ENCODE results near the gene SH2D4B.

SH2D4B gene

GRCh38 chr10:80585812-80586211 lies 48.1 kb downstream of the SH2D4B start:
- H3K36me3 ChIP-seq (ENCODE audit: insufficient read depth, insufficient read length, low read length): no peaks in the 10 kb centered on the region
- H3K4me3 ChIP-seq (ENCODE audit: insufficient read length, low read depth): no peak overlapping the region
- H3K4me1 ChIP-seq (ENCODE audit: insufficient read depth, insufficient read length): no peaks in the 10 kb centered on the region
- H3K27me3 ChIP-seq (ENCODE audit: insufficient read depth, insufficient read length): no peaks in the 10 kb centered on the region
- peaks cover 11% of the 10 kb centered on the region; the same call in 1 of the 2 replicates for H3K9me3 ChIP-seq (ENCODE audit: insufficient read depth, low read length)
- TF ChIP-seq YY1 (IDR thresholded peaks at IDR 0.05; ENCODE audit: insufficient read depth, insufficient read length) (no peak), ZNF274 (IDR thresholded peaks at IDR 0.05; ENCODE audit: low read depth, low read length) (no peak), SUZ12 (IDR thresholded peaks at IDR 0.05; ENCODE audit: extremely low read depth, insufficient read depth, insufficient read length) (no peak)
- no peak overlapping the region for H3K9ac ChIP-seq (ENCODE audit: insufficient read length, low read depth)
- no peak for DNase-seq (ENCODE audit: low read depth, low spot score)

GRCh38 chr10:80588546-80588945 lies 50.8 kb downstream of the SH2D4B start:
- TF ChIP-seq YY1 (IDR thresholded peaks at IDR 0.05; ENCODE audit: insufficient read depth, insufficient read length) (no peak), SUZ12 (IDR thresholded peaks at IDR 0.05; ENCODE audit: extremely low read depth, insufficient read depth, insufficient read length) (no peak), ZNF274 (IDR thresholded peaks at IDR 0.05; ENCODE audit: low read depth, low read length) (no peak)

GRCh38 chr10:80589726-80590373 lies 52.1 kb downstream of the SH2D4B start:
- H3K36me3 ChIP-seq (ENCODE audit: insufficient read depth, insufficient read length, low read length): no peaks in the 10 kb centered on the region
- peaks cover 11% of the 10 kb centered on the region; the same call in 1 of the 2 replicates for H3K9me3 ChIP-seq (ENCODE audit: insufficient read depth, low read length)
- TF ChIP-seq SUZ12 (IDR thresholded peaks at IDR 0.05; ENCODE audit: extremely low read depth, insufficient read depth, insufficient read length) (no peak), YY1 (IDR thresholded peaks at IDR 0.05; ENCODE audit: insufficient read depth, insufficient read length) (no peak), ZNF274 (IDR thresholded peaks at IDR 0.05; ENCODE audit: low read depth, low read length) (no peak)
- no peak for DNase-seq (ENCODE audit: low read depth, low spot score)
- H3K4me1 ChIP-seq (ENCODE audit: insufficient read depth, insufficient read length): no peaks in the 10 kb centered on the region
- no peaks in the 10 kb centered on the region for H3K27me3 ChIP-seq (ENCODE audit: insufficient read depth, insufficient read length)
- no peak overlapping the region for H3K4me3 ChIP-seq (ENCODE audit: insufficient read length, low read depth)
- no peak overlapping the region for H3K9ac ChIP-seq (ENCODE audit: insufficient read length, low read depth)

More at GRCh38 chr10:80588546-80588945, 50.8 kb downstream of the SH2D4B start:
- Histone ChIP-seq H3K4me3 (ENCODE audit: insufficient read length, low read depth) (no peak overlapping the region), H3K4me1 (ENCODE audit: insufficient read depth, insufficient read length) (no peaks in the 10 kb centered on the region), H3K9ac (ENCODE audit: insufficient read length, low read depth) (no peak overlapping the region), H3K27me3 (ENCODE audit: insufficient read depth, insufficient read length) (no peaks in the 10 kb centered on the region), H3K9me3 (ENCODE audit: insufficient read depth, low read length) (peaks cover 11% of the 10 kb centered on the region; the same call in 1 of the 2 replicates), H3K36me3 (ENCODE audit: insufficient read depth, insufficient read length, low read length) (no peaks in the 10 kb centered on the region)
- DNase-seq (ENCODE audit: low read depth, low spot score): no peak

GRCh38 chr10:80590585-80591125 lies 53.0 kb downstream of the SH2D4B start:
- H3K9ac ChIP-seq (ENCODE audit: insufficient read length, low read depth): no peak overlapping the region
- TF ChIP-seq YY1 (IDR thresholded peaks at IDR 0.05; ENCODE audit: insufficient read depth, insufficient read length) (no peak), SUZ12 (IDR thresholded peaks at IDR 0.05; ENCODE audit: extremely low read depth, insufficient read depth, insufficient read length) (no peak), ZNF274 (IDR thresholded peaks at IDR 0.05; ENCODE audit: low read depth, low read length) (no peak)
- DNase-seq (ENCODE audit: low read depth, low spot score): no peak
- no peaks in the 10 kb centered on the region for H3K36me3 ChIP-seq (ENCODE audit: insufficient read depth, insufficient read length, low read length)
- H3K4me3 ChIP-seq (ENCODE audit: insufficient read length, low read depth): no peak overlapping the region
- no peaks in the 10 kb centered on the region for H3K27me3 ChIP-seq (ENCODE audit: insufficient read depth, insufficient read length)
- no peaks in the 10 kb centered on the region for H3K4me1 ChIP-seq (ENCODE audit: insufficient read depth, insufficient read length)
- peaks cover 11% of the 10 kb centered on the region; the same call in 1 of the 2 replicates for H3K9me3 ChIP-seq (ENCODE audit: insufficient read depth, low read length)

GRCh38 chr10:80596391-80597257 lies 58.9 kb downstream of the SH2D4B start:
- H3K9ac ChIP-seq (ENCODE audit: insufficient read length, low read depth): no peak overlapping the region
- H3K9me3 ChIP-seq (ENCODE audit: insufficient read depth, low read length): no peaks in the 10 kb centered on the region
- H3K4me3 ChIP-seq (ENCODE audit: insufficient read length, low read depth): no peak overlapping the region
- H3K36me3 ChIP-seq (ENCODE audit: insufficient read depth, insufficient read length, low read length): no peaks in the 10 kb centered on the region
- no peak for TF ChIP-seq YY1 (IDR thresholded peaks at IDR 0.05; ENCODE audit: insufficient read depth, insufficient read length)
- TF ChIP-seq SUZ12 (IDR thresholded peaks at IDR 0.05; ENCODE audit: extremely low read depth, insufficient read depth, insufficient read length): no peak
- TF ChIP-seq ZNF274 (IDR thresholded peaks at IDR 0.05; ENCODE audit: low read depth, low read length): no peak
- H3K4me1 ChIP-seq (ENCODE audit: insufficient read depth, insufficient read length): no peaks in the 10 kb centered on the region
- DNase-seq (ENCODE audit: low read depth, low spot score): peak; percentile 25
- H3K27me3 ChIP-seq (ENCODE audit: insufficient read depth, insufficient read length): no peaks in the 10 kb centered on the region

GRCh38 chr10:80598084-80598798 lies 60.5 kb downstream of the SH2D4B start:
- H3K36me3 ChIP-seq (ENCODE audit: insufficient read depth, insufficient read length, low read length): no peaks in the 10 kb centered on the region
- no peak overlapping the region for H3K4me3 ChIP-seq (ENCODE audit: insufficient read length, low read depth)
- H3K27me3 ChIP-seq (ENCODE audit: insufficient read depth, insufficient read length): no peaks in the 10 kb centered on the region
- H3K9ac ChIP-seq (ENCODE audit: insufficient read length, low read depth): no peak overlapping the region
- no peak for DNase-seq (ENCODE audit: low read depth, low spot score)
- TF ChIP-seq YY1 (IDR thresholded peaks at IDR 0.05; ENCODE audit: insufficient read depth, insufficient read length) (no peak), SUZ12 (IDR thresholded peaks at IDR 0.05; ENCODE audit: extremely low read depth, insufficient read depth, insufficient read length) (no peak), ZNF274 (IDR thresholded peaks at IDR 0.05; ENCODE audit: low read depth, low read length) (no peak)
- H3K9me3 ChIP-seq (ENCODE audit: insufficient read depth, low read length): no peaks in the 10 kb centered on the region
- no peaks in the 10 kb centered on the region for H3K4me1 ChIP-seq (ENCODE audit: insufficient read depth, insufficient read length)
